GM12891 (cell line): ENCODE data around the gene LRRC26.
A peak's percentile ranks its signal among the peaks of the same experiment; 100 is the strongest.

ENCODE experiments used
- DNase-seq: peaks from one replicate; pipeline ENCODE4 v3.0.0; 2011; ENCODE audit warnings: low spot score; ENCODE audit not compliant: insufficient read length
- FAIRE-seq: peaks from 2 replicates; lab custom pipeline; 2011; peaks lifted over from hg19 to GRCh38; lab: Jason Lieb, UNC
- PAX5 ChIP-seq: IDR thresholded peaks from 2 replicates; pipeline ENCODE4 v1.6.1; 2011; ENCODE audit warnings: low read length, moderate library complexity, mild to moderate bottlenecking; ENCODE audit not compliant: insufficient read depth, severe bottlenecking
- POLR2A ChIP-seq: IDR thresholded peaks from 2 replicates; pipeline ENCODE4 v1.6.1; 2011; ENCODE audit warnings: low read depth, low read length, control low read depth
- POLR2AphosphoS5 ChIP-seq: IDR thresholded peaks from 2 replicates; pipeline ENCODE4 v1.6.1; 2011; ENCODE audit warnings: low read depth, low read length, control low read depth
- POU2F2 ChIP-seq: IDR thresholded peaks from 2 replicates; pipeline ENCODE4 v1.6.1; 2011; ENCODE audit warnings: low read depth, mild to moderate bottlenecking, control low read depth, low read length, moderate library complexity
- SPI1 ChIP-seq: IDR thresholded peaks from 2 replicates; pipeline ENCODE4 v1.6.1; 2011; ENCODE audit warnings: low read depth, low read length, control low read depth
- TAF1 ChIP-seq: IDR thresholded peaks from 2 replicates; pipeline ENCODE4 v1.6.1; 2011; ENCODE audit warnings: low read depth, low read length, control low read depth

The LRRC26 gene

GRCh38 chr9:137192859-137193258 lies 23.0 kb upstream of the LRRC26 start:
- no peak for FAIRE-seq

GRCh38 chr9:137192448-137192780 lies 22.6 kb upstream of the LRRC26 start:
- TF ChIP-seq PAX5 (no peak), SPI1 (no peak), POU2F2 (no peak), TAF1 (no peak), POLR2A (no peak), POLR2AphosphoS5 (no peak)
- DNase-seq: no peak
- no peak for FAIRE-seq

More at GRCh38 chr9:137192859-137193258, 23.0 kb upstream of the LRRC26 start:
- no peak for DNase-seq
- TF ChIP-seq SPI1 (no peak), POLR2AphosphoS5 (no peak), TAF1 (no peak), POU2F2 (no peak), PAX5 (no peak), POLR2A (no peak)

- FAIRE-seq (no peak), DNase-seq (no peak)
- TF ChIP-seq POU2F2: no peak
- TF ChIP-seq TAF1: no peak
- no peak for TF ChIP-seq SPI1
- no peak for TF ChIP-seq POLR2A
- no peak for TF ChIP-seq POLR2AphosphoS5
- no peak for TF ChIP-seq PAX5
These were observed 22.0 kb upstream of the LRRC26 start for GRCh38 chr9:137191691-137192447.

- FAIRE-seq (no peak), DNase-seq (no peak)
- TF ChIP-seq POLR2AphosphoS5: no peak
- TF ChIP-seq POU2F2: no peak
- TF ChIP-seq SPI1: no peak
- no peak for TF ChIP-seq PAX5
- TF ChIP-seq TAF1: no peak
- TF ChIP-seq POLR2A: no peak
These were observed 21.4 kb upstream of the LRRC26 start for GRCh38 chr9:137191245-137191644.

GRCh38 chr9:137190315-137190856 lies 20.5 kb upstream of the LRRC26 start:
- no peak for TF ChIP-seq POLR2AphosphoS5
- no peak for TF ChIP-seq POLR2A
- no peak for TF ChIP-seq PAX5
- no peak for TF ChIP-seq TAF1
- no peak for TF ChIP-seq SPI1
- TF ChIP-seq POU2F2: no peak
- DNase-seq (no peak), FAIRE-seq (no peak)

- no peak for DNase-seq
- no peak for FAIRE-seq
- TF ChIP-seq PAX5: no peak
- no peak for TF ChIP-seq SPI1
- no peak for TF ChIP-seq POLR2AphosphoS5
- TF ChIP-seq POLR2A: no peak
- TF ChIP-seq TAF1: no peak
- no peak for TF ChIP-seq POU2F2
These were observed 19.7 kb upstream of the LRRC26 start for GRCh38 chr9:137189297-137190295.

- peak; percentile 97 for DNase-seq
- peak; percentile 100 for FAIRE-seq
- TF ChIP-seq SPI1 (no peak), TAF1 (peak; percentile 79), POLR2AphosphoS5 (peak; percentile 84), POLR2A (peak; percentile 79), PAX5 (peak; percentile 46), POU2F2 (no peak; the same call in 1 of the 2 replicates)
These were observed 18.8 kb upstream of the LRRC26 start, which contains the start of the genes ANAPC2 and SSNA1 for GRCh38 chr9:137188490-137189296. Gene ANAPC2 (minus strand): TSS chr9:137188560. CDS start chr9:137188532, 28 bp downstream. Gene SSNA1 (plus strand): TSS chr9:137188676. CDS start chr9:137188727, 51 bp downstream.

GRCh38 chr9:137188086-137188489 lies 18.2 kb upstream of the LRRC26 start:
- TF ChIP-seq TAF1 (no peak), PAX5 (no peak), POLR2AphosphoS5 (no peak), POLR2A (no peak), SPI1 (no peak), POU2F2 (no peak)
- FAIRE-seq: no peak
- no peak for DNase-seq
